ENCODE data around the gene UGGT1.
"Not testable (repeated sequence)": the region's sequence is repeated elsewhere in the genome, so short reads cannot be mapped to it uniquely, and the experiment has no call there.

UGGT1 gene

GRCh38 chr2:128172191-128172590, 81.2 kb downstream of the UGGT1 start:
- peak; percentile 36 for DNase-seq (ENCODE audit: low spot score)

- DNase-seq (ENCODE audit: low spot score): not testable (repeated sequence)
These were observed 83.1 kb downstream of the UGGT1 start for GRCh38 chr2:128174067-128174466.

- no peak for DNase-seq (ENCODE audit: low spot score)
These were observed 86.3 kb downstream of the UGGT1 start for GRCh38 chr2:128177315-128177714.

- DNase-seq (ENCODE audit: low spot score): no peak
These were observed 87.2 kb downstream of the UGGT1 start for GRCh38 chr2:128178149-128178649.

- peak; percentile 56 for DNase-seq (ENCODE audit: low spot score)
These were observed 87.9 kb downstream of the UGGT1 start for GRCh38 chr2:128178650-128179460.

GRCh38 chr2:128179461-128179755, 88.4 kb downstream of the UGGT1 start:
- DNase-seq (ENCODE audit: low spot score): no peak

- no peak for DNase-seq (ENCODE audit: low spot score)
These were observed 89.0 kb downstream of the UGGT1 start for GRCh38 chr2:128180031-128180430.

GRCh38 chr2:128185576-128185975, 94.6 kb downstream of the UGGT1 start:
- DNase-seq (ENCODE audit: low spot score): no peak

GRCh38 chr2:128187032-128187654, 96.1 kb downstream of the UGGT1 start:
- DNase-seq (ENCODE audit: low spot score): no peak

- no peak for DNase-seq (ENCODE audit: low spot score)
These were observed 104.5 kb downstream of the UGGT1 start for GRCh38 chr2:128195435-128195984.

- no peak for DNase-seq (ENCODE audit: low spot score)
These were observed 105.0 kb downstream of the UGGT1 start for GRCh38 chr2:128196026-128196425.

- DNase-seq (ENCODE audit: low spot score): no peak
These were observed 105.5 kb downstream of the UGGT1 start for GRCh38 chr2:128196471-128196931.

GRCh38 chr2:128197059-128197458, 106.1 kb downstream of the UGGT1 start:
- no peak for DNase-seq (ENCODE audit: low spot score)

- DNase-seq (ENCODE audit: low spot score): peak; percentile 17
These were observed 107.7 kb downstream of the UGGT1 start for GRCh38 chr2:128198656-128199055.

- DNase-seq (ENCODE audit: low spot score): no peak
These were observed 108.1 kb downstream of the UGGT1 start for GRCh38 chr2:128199141-128199540.

GRCh38 chr2:128202791-128203190, 111.8 kb downstream of the UGGT1 start:
- no peak for DNase-seq (ENCODE audit: low spot score)

GRCh38 chr2:128206245-128206644, 115.2 kb downstream of the UGGT1 start:
- no peak for DNase-seq (ENCODE audit: low spot score)

- no peak for DNase-seq (ENCODE audit: low spot score)
These were observed 117.0 kb downstream of the UGGT1 start for GRCh38 chr2:128208023-128208422.

GRCh38 chr2:128208631-128209324, 117.8 kb downstream of the UGGT1 start:
- not testable (repeated sequence) for DNase-seq (ENCODE audit: low spot score)

GRCh38 chr2:128214251-128214650, 123.3 kb downstream of the UGGT1 start:
- no peak for DNase-seq (ENCODE audit: low spot score)

- no peak for DNase-seq (ENCODE audit: low spot score)
These were observed 124.0 kb downstream of the UGGT1 start for GRCh38 chr2:128214866-128215460.
